SKM-1 (cell line): ENCODE measurements around the gene RASSF4.
"Not testable (repeated sequence)": the region's sequence is repeated elsewhere in the genome, so short reads cannot be mapped to it uniquely, and the experiment has no call there.

ENCODE experiments used
- DNase-seq: peaks from one replicate; lab custom pipeline; 2025; ENCODE audit not compliant: unreplicated experiment; lab: John Stamatoyannopoulos, UW

RASSF4 gene

GRCh38 chr10:45000752-45001380, 41.3 kb downstream of the RASSF4 start, which contains the start of gene ZNF22:
ZNF22 (plus strand) TSS chr10:45000923; CDS start chr10:45003369, 2,446 bp downstream.
- DNase-seq = peak; percentile 25

- no peak for DNase-seq
Observed at GRCh38 chr10:45001381-45002148, 42.0 kb downstream of the RASSF4 start.

- DNase-seq = no peak
Observed at GRCh38 chr10:45003432-45004000, 43.9 kb downstream of the RASSF4 start.

GRCh38 chr10:45004661-45005060, 45.1 kb downstream of the RASSF4 start:
- no peak for DNase-seq

GRCh38 chr10:45005284-45005683, 45.7 kb downstream of the RASSF4 start:
- DNase-seq = no peak

DNA sequence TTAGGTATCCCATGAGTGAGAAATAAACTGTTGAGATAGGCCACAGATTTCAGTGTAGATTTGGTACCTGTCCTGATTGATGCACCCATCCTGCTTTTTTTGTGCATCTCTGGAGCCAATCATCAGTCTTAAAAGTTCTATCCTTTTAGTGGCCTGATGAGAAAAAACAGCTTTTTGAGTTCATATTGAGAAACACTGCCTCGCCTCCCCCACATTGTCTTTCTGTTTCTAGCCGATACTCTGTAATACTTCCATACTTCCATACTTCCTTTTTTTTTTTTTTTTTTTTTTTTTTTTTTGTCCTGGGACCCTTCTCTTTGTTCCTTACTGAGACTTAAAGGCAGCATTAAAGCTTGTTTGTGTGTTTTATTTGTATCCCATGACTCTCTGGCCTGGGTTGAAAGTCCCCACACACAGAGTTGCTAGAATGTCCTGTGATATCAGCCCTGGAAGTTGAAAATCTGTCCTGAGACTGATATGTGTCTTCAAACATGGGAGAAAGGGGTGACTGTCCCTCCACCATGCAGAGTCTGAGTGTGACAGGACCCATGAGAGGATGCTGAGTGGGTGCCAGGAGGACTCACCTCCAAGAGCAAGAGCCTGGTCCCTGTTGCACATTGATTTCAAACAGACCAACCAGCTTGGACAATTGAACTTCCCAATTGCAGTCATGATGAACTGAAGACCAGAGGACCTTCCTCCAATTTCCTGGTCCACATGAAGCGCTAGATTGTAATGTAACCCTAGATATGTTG, 46.9 kb downstream of the RASSF4 start:
- DNase-seq = no peak

DNA sequence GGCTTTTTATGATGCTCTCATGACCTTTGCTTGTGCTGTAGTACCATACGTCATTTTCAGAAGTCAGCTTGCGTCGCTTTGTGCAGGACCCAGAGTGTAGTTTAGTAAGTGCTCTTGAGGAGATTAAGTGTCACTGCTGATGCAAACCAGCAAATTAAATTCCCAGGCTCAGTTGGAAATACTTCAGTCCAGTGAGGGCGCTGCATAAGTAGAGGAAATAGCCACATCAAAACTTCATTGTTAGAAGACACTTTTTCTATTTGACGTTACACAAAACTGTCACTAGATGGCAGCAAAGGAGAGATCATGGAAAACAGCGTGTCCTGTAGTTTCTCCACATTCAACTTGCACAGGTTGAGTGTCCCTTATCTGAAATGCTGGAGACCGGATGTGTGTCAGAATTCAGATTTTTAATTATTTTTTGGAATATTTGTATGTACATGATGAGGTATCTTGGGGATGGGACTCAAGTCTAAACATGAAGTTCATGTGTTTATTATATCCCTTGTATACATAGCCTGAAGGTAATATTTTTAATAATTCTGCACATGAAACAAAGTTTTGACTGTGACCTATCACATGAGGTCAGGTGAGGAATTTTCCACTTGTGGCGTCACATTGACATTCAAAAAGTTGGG, 49.0 kb downstream of the RASSF4 start:
- peak; percentile 91 for DNase-seq

DNA sequence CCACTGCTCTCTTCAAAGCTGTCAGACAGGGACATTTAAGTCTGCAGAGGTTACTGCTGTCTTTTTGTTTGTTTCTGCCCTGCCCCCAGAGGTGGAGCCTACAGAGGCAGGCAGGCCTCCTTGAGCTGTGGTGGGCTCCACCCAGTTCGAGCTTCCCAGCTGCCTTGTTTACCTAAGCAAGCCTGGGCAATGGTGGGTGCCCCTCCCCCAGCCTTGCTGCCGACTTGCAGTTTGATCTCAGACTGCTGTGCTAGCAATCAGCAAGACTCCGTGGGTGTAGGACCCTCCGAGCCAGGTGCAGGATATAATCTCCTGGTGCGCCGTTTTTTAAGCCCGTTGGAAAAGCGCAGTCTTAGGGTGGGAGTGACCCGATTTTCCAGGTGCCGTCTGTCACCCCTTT, 55.0 kb downstream of the RASSF4 start:
- not testable (repeated sequence) for DNase-seq

GRCh38 chr10:45015590-45015989, 56.0 kb downstream of the RASSF4 start:
- DNase-seq = no peak

- DNase-seq = no peak
Observed at GRCh38 chr10:45023426-45023825, 63.8 kb downstream of the RASSF4 start.

DNA sequence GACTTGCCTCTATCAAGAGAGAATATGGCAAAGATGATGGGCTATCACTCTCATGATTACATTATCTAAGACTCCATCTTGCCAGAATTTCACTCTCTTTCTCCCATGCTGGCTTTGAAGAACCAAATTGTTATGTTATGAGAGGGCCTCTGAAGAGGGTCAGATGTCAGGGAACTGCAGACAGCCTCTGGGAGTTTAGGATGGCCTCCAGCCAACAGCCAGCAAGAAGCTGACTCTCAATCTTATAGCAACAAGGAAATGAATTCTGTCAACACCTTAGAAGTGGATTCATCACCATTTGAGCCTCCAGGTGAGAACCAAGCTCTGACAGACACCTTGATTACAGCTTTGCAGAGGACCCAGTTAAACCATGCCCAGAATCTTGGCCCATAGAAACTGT, 74.7 kb downstream of the RASSF4 start:
- DNase-seq = no peak

DNA sequence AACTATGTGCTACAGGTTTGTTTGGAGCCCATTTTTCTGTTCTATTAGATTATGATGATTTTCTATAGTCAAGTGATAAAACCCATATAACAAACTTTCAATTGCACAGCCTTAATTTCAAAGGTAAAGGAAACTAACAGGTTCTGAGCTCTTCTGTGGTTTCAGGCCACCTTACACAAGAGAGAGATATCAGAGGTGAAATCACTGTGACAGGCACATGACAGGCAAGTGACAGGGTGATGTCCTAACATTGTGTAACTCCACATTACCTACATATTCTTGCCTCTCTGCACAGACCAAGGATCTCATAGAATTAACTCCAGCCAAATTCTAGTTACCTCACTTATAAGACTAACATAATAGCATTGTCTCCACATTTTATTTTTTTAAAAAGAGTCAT, 76.1 kb downstream of the RASSF4 start:
- DNase-seq = no peak

- DNase-seq = no peak
Observed at GRCh38 chr10:45040921-45041542, 81.4 kb downstream of the RASSF4 start.

DNA sequence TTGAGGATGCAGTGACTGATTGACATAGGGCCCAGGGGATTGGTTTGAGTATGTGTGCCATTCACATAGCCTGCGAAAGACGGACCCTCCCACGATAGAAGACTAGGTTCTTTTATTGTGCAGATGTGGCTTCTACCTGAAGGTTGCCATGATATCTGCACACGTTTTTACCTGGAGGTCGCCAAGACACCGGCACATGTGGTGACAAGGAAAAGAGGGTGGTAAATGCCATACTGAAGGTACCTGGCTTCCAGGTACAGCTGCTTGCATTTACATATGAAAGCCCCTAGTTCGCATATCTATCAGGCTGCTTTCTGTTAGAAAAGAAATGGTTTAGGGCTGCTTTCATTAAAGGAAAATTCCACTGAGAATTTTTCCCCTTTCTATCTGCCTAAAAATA, 84.7 kb downstream of the RASSF4 start:
- no peak for DNase-seq
